A673 (cell line): ENCODE results near the gene CACNG8.

Experiments
- CTCF ChIP-seq: fragments of 300-800, 200-600 bp; sonication (generic); conservative IDR thresholded peaks from 2 replicates; pipeline ENCODE4 v1.5.1; 2017; ENCODE audit warnings: low read depth, mild to moderate bottlenecking, antibody characterized with exemption, low read length, moderate library complexity, mixed read lengths
- EZH2 ChIP-seq: fragments of 200-600 bp; sonication (generic); IDR thresholded peaks from 2 replicates; pipeline ENCODE4 v1.6.1; 2017; ENCODE audit warnings: borderline replicate concordance, low read depth, mild to moderate bottlenecking, mixed read lengths, antibody characterized with exemption, low read length; ENCODE audit not compliant: poor library complexity, severe bottlenecking

GRCh38 chr19:53944416-53944815 is 18.3 kb upstream of the CACNG8 start:
- TF ChIP-seq CTCF (no peak), EZH2 (no peak)
